WTC11 (cell line): Measurements from ENCODE around the gene IRX4. TPM values are rescaled to one million over a fixed set of nuclear protein-coding genes. Genes with fewer than 3 reads are reported as not detected.

Source experiments
- ATAC-seq: fragments of 200-7000 bp; cut with Tn5 transposase; 2 replicates; pipeline ENCODE4 v1.10.0; 2021; ENCODE audit warnings: mild to moderate bottlenecking, moderate library complexity
- CTCF ChIA-PET: fragments of 300-600 bp; sonication (Branson Sonifier 250); formaldehyde crosslinking; loops from one replicate; lab custom pipeline; 2021; ENCODE audit warnings: antibody characterized with exemption; lab: Charles Lee
- POLR2A ChIA-PET: fragments of 350-600 bp; sonication (Branson Sonifier 250); formaldehyde crosslinking; loops from one replicate; lab custom pipeline; 2021; ENCODE audit warnings: antibody characterized with exemption; lab: Charles Lee
- DNase-seq: peaks from one replicate; pipeline ENCODE4 v3.0.0; 2021; ENCODE audit warnings: low spot score
- H3K27ac Mint-ChIP-seq: 2 replicates; pipeline ENCODE4 v1.8.0; 2021; ENCODE audit warnings: mixed read lengths
- H3K27me3 Mint-ChIP-seq: 2 replicates; pipeline ENCODE4 v1.8.0; 2021; ENCODE audit warnings: low read depth, mild to moderate bottlenecking, moderate library complexity, mixed read lengths
- H3K36me3 Mint-ChIP-seq: 2 replicates; pipeline ENCODE4 v1.8.0; 2021; ENCODE audit warnings: mixed read lengths
- H3K4me1 Mint-ChIP-seq: 2 replicates; pipeline ENCODE4 v1.8.0; 2022; ENCODE audit warnings: mixed read lengths
- H3K4me3 Mint-ChIP-seq: 2 replicates; pipeline ENCODE4 v1.8.0; 2021; ENCODE audit warnings: mild to moderate bottlenecking, moderate library complexity, mixed read lengths
- H3K9me3 Mint-ChIP-seq: 2 replicates; pipeline ENCODE4 v1.8.0; 2021; ENCODE audit warnings: mixed read lengths
- ATF6 ChIP-seq: sonication (generic); formaldehyde crosslinking; IDR thresholded peaks from 2 replicates; pipeline ENCODE4 v1.8.1; 2023; ENCODE audit warnings: mild to moderate bottlenecking, missing genetic modification reagents
- EMX1 ChIP-seq: fragments of 250-450 bp; sonication (Bioruptor Pico); IDR thresholded peaks from 2 replicates; pipeline ENCODE4 v1.8.0; 2021; ENCODE audit warnings: mild to moderate bottlenecking
- ESRRA ChIP-seq: sonication (generic); formaldehyde crosslinking; IDR thresholded peaks from 2 replicates; pipeline ENCODE4 v1.8.1; 2022; ENCODE audit warnings: mild to moderate bottlenecking, missing genetic modification reagents, borderline replicate concordance
- GTF2I ChIP-seq: fragments of 250-450 bp; sonication (Bioruptor Pico); conservative IDR thresholded peaks from 2 replicates; pipeline ENCODE4 v1.4.0; 2021; ENCODE audit warnings: mild to moderate bottlenecking
- HMGA2 ChIP-seq: fragments of 250-450 bp; sonication (Bioruptor Pico); IDR thresholded peaks from 2 replicates; pipeline ENCODE4 v1.4.0; 2021; ENCODE audit warnings: mild to moderate bottlenecking, moderate library complexity
- JUN ChIP-seq: sonication (generic); formaldehyde crosslinking; IDR thresholded peaks from 2 replicates; pipeline ENCODE4 v1.8.0; 2023; ENCODE audit warnings: mild to moderate bottlenecking, missing genetic modification reagents
- NFE2L1 ChIP-seq: sonication (generic); formaldehyde crosslinking; IDR thresholded peaks from 2 replicates; pipeline ENCODE4 v1.8.1; 2023; ENCODE audit warnings: missing genetic modification reagents
- SOX15 ChIP-seq: fragments of 250-450 bp; sonication (Bioruptor Pico); IDR thresholded peaks from 2 replicates; pipeline ENCODE4 v1.9.0; 2021; ENCODE audit warnings: mild to moderate bottlenecking
- SP1 ChIP-seq: sonication (generic); formaldehyde crosslinking; conservative IDR thresholded peaks from 2 replicates; pipeline ENCODE4 v1.8.1; 2022; ENCODE audit warnings: missing genetic modification reagents
- TEAD1 ChIP-seq: sonication (generic); formaldehyde crosslinking; IDR thresholded peaks from 2 replicates; pipeline ENCODE4 v1.8.0; 2022; ENCODE audit warnings: mild to moderate bottlenecking, missing genetic modification reagents
- USF2 ChIP-seq: sonication (generic); formaldehyde crosslinking; IDR thresholded peaks from 2 replicates; pipeline ENCODE4 v1.8.1; 2023; ENCODE audit warnings: mild to moderate bottlenecking, missing genetic modification reagents, moderate library complexity
- ZNF219 ChIP-seq: sonication (generic); formaldehyde crosslinking; IDR thresholded peaks from 2 replicates; pipeline ENCODE4 v1.8.0; 2023; ENCODE audit warnings: missing genetic modification reagents, mild to moderate bottlenecking, borderline replicate concordance
- ZNF232 ChIP-seq: sonication (generic); formaldehyde crosslinking; IDR thresholded peaks from 2 replicates; pipeline ENCODE4 v1.8.0; 2022; ENCODE audit warnings: mild to moderate bottlenecking, missing genetic modification reagents
- ZNF317 ChIP-seq: sonication (generic); formaldehyde crosslinking; IDR thresholded peaks from 2 replicates; pipeline ENCODE4 v1.8.1; 2023; ENCODE audit warnings: low read depth, mild to moderate bottlenecking, moderate library complexity, missing genetic modification reagents, borderline replicate concordance
- total RNA-seq: library from RNA; stranded (reverse); gene quantifications from 3 replicates; pipeline ENCODE4 v1.2.3, GENCODE V29; 2021
- TF ChIP-seq, protein P1 (sequence below): sonication (generic); formaldehyde crosslinking; conservative IDR thresholded peaks from 2 replicates; pipeline ENCODE4 v1.8.1; 2022; ENCODE audit warnings: mild to moderate bottlenecking, missing genetic modification reagents
- TF ChIP-seq, protein P2 (sequence below): fragments of 200-600 bp; IDR thresholded peaks from 2 replicates; pipeline ENCODE4 v1.8.0; 2022; ENCODE audit warnings: antibody characterized with exemption
- TF ChIP-seq, protein P3 (sequence below): sonication (generic); formaldehyde crosslinking; IDR thresholded peaks from 2 replicates; pipeline ENCODE4 v1.8.1; 2022; ENCODE audit warnings: mild to moderate bottlenecking, moderate library complexity, missing genetic modification reagents
- TF ChIP-seq, protein P4 (sequence below): sonication (generic); formaldehyde crosslinking; IDR thresholded peaks from 2 replicates; pipeline ENCODE4 v1.8.0; 2022; ENCODE audit warnings: mild to moderate bottlenecking, missing genetic modification reagents
- TF ChIP-seq, protein P5 (sequence below): sonication (generic); formaldehyde crosslinking; IDR thresholded peaks from 2 replicates; pipeline ENCODE4 v1.8.1; 2023; ENCODE audit warnings: mild to moderate bottlenecking, moderate library complexity, missing genetic modification reagents

Gene IRX4
- total RNA-seq, 1 experiment from 2014 or later: 9.0 TPM

DNA sequence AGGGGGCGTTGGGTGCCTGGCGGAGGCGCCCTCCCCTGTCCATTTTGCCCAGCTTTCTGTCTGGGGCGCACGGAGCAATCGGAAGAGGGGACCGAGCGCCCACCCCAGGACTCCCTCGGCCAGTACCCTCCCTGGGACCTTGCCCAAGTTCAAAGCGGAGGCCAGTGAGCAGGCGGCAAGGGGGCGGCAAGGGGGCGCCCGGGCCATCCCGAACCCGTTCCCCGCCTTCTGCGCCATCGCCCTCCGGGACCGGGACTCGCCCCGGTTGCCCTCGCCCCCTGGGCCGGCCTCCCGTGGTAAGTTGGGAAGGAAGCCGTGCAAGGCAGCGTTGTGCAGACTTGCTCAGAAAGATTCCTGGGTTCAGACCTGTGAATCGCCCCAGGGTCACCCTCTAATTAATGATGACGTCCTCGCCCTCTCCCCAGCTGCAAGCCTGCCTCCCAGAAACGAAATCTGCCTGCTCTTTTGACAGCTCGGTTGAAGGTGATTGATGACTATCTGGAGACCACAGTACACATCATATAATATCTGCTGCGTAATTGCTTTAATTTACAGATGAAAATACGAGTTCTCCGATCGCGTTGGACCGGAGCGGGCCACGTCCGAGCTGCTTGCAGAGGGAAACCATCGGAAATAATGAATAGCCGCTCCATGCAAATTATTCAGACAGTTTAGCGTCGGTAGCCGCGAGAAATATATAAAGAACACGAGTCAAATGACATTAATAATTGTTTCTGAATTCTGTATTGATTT, 1.4 kb upstream of the IRX4 start:
- Mint-ChIP-seq H3K27me3 (peaks cover 91% of the 10 kb centered on the region), H3K27ac (no peak overlapping the region), H3K9me3 (no peaks in the 10 kb centered on the region), H3K4me1 (peaks cover 36% of the 10 kb centered on the region), H3K36me3 (peaks cover 11% of the 10 kb centered on the region), H3K4me3 (peak overlapping the region; percentile 78)
- TF ChIP-seq GTF2I (no peak), TEAD1 (no peak), JUN (CRISPR knock-in tag) (no peak), SP1 (CRISPR knock-in tag) (no peak), USF2 (CRISPR knock-in tag) (no peak), ZNF317 (CRISPR knock-in tag) (no peak)
- CTCF ChIA-PET: interaction anchor here (0.7 to 2.7 kb wide), 3 partner anchors 66 to 121 kb away, joined by 3 to 7 read pairs (median 3); no protein-coding TSS in a partner anchor
- POLR2A ChIA-PET: interaction anchor here (0.5 kb wide), 1 partner anchor 725 kb away, joined by 4 read pairs; no protein-coding TSS in a partner anchor
- no peak for DNase-seq
- peak; percentile 1; the same call in 1 of the 2 replicates for ATAC-seq

GRCh38 chr5:1883120-1883924, 597 bp upstream of the IRX4 start:
- H3K4me1 Mint-ChIP-seq: peaks cover 28% of the 10 kb centered on the region
- ChIA-PET CTCF (interaction anchor here (0.7 to 2.7 kb wide), 3 partner anchors 65 to 122 kb away, joined by 3 to 7 read pairs (median 3); no protein-coding TSS in a partner anchor), POLR2A (interaction anchor here (0.5 kb wide), 1 partner anchor 726 kb away, joined by 4 read pairs; no protein-coding TSS in a partner anchor)
- ATAC-seq (peak; percentile 13), DNase-seq (peak; percentile 66)
- H3K9me3 Mint-ChIP-seq: no peaks in the 10 kb centered on the region
- H3K27me3 Mint-ChIP-seq: peaks cover 91% of the 10 kb centered on the region
- H3K27ac Mint-ChIP-seq: no peak overlapping the region
- peaks cover 11% of the 10 kb centered on the region for H3K36me3 Mint-ChIP-seq
- peak overlapping the region; percentile 78 for H3K4me3 Mint-ChIP-seq
- TF ChIP-seq HMGA2 (CRISPR knock-in tag): no peak
- no peak for TF ChIP-seq EMX1
- TF ChIP-seq, protein P1, sequence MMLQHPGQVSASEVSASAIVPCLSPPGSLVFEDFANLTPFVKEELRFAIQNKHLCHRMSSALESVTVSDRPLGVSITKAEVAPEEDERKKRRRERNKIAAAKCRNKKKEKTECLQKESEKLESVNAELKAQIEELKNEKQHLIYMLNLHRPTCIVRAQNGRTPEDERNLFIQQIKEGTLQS (CRISPR knock-in tag): no peak
- TF ChIP-seq ATF6 (CRISPR knock-in tag): no peak
- TF ChIP-seq, protein P2, sequence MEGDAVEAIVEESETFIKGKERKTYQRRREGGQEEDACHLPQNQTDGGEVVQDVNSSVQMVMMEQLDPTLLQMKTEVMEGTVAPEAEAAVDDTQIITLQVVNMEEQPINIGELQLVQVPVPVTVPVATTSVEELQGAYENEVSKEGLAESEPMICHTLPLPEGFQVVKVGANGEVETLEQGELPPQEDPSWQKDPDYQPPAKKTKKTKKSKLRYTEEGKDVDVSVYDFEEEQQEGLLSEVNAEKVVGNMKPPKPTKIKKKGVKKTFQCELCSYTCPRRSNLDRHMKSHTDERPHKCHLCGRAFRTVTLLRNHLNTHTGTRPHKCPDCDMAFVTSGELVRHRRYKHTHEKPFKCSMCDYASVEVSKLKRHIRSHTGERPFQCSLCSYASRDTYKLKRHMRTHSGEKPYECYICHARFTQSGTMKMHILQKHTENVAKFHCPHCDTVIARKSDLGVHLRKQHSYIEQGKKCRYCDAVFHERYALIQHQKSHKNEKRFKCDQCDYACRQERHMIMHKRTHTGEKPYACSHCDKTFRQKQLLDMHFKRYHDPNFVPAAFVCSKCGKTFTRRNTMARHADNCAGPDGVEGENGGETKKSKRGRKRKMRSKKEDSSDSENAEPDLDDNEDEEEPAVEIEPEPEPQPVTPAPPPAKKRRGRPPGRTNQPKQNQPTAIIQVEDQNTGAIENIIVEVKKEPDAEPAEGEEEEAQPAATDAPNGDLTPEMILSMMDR: peak; percentile 24; the same call in 1 of the 2 replicates
- TF ChIP-seq NFE2L1 (CRISPR knock-in tag): no peak

- ChIA-PET CTCF (interaction anchor here (0.6 kb wide), 1 partner anchor 237 kb away, joined by 3 read pairs; no protein-coding TSS in a partner anchor), POLR2A (no interaction called here)
- H3K4me3 Mint-ChIP-seq: peak overlapping the region; percentile 66
- no peak overlapping the region for H3K27ac Mint-ChIP-seq
- H3K9me3 Mint-ChIP-seq: no peaks in the 10 kb centered on the region
- H3K36me3 Mint-ChIP-seq: peaks cover 11% of the 10 kb centered on the region
- peaks cover 92% of the 10 kb centered on the region for H3K27me3 Mint-ChIP-seq
- H3K4me1 Mint-ChIP-seq: peaks cover 33% of the 10 kb centered on the region
- DNase-seq (peak; percentile 44), ATAC-seq (no peak)
- TF ChIP-seq, protein P3, sequence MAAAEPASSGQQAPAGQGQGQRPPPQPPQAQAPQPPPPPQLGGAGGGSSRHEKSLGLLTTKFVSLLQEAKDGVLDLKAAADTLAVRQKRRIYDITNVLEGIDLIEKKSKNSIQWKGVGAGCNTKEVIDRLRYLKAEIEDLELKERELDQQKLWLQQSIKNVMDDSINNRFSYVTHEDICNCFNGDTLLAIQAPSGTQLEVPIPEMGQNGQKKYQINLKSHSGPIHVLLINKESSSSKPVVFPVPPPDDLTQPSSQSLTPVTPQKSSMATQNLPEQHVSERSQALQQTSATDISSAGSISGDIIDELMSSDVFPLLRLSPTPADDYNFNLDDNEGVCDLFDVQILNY (CRISPR knock-in tag): peak; percentile 50; the same call in 1 of the 2 replicates
- TF ChIP-seq SOX15 (CRISPR knock-in tag): no peak
- peak; percentile 85; the same call in 1 of the 2 replicates for TF ChIP-seq ESRRA
- 0 out of 2 replicates have a peak, but pooled peaks have one; percentile 57 for TF ChIP-seq ZNF232 (CRISPR knock-in tag)
- TF ChIP-seq, protein P4, sequence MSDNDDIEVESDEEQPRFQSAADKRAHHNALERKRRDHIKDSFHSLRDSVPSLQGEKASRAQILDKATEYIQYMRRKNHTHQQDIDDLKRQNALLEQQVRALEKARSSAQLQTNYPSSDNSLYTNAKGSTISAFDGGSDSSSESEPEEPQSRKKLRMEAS: peak; percentile 97
- TF ChIP-seq ZNF219: peak; percentile 49; the same call in 1 of the 2 replicates
- TF ChIP-seq, protein P5, sequence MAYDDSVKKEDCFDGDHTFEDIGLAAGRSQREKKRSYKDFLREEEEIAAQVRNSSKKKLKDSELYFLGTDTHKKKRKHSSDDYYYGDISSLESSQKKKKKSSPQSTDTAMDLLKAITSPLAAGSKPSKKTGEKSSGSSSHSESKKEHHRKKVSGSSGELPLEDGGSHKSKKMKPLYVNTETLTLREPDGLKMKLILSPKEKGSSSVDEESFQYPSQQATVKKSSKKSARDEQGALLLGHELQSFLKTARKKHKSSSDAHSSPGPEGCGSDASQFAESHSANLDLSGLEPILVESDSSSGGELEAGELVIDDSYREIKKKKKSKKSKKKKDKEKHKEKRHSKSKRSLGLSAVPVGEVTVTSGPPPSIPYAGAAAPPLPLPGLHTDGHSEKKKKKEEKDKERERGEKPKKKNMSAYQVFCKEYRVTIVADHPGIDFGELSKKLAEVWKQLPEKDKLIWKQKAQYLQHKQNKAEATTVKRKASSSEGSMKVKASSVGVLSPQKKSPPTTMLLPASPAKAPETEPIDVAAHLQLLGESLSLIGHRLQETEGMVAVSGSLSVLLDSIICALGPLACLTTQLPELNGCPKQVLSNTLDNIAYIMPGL: no peak
- TF ChIP-seq SP1 (CRISPR knock-in tag): 0 out of 2 replicates have a peak, but pooled peaks have one; percentile 12
Observed at GRCh38 chr5:1881731-1882336, 891 bp downstream of the IRX4 start.
